Endothelial cell of umbilical vein (primary cell): ENCODE measurements around the gene SMIM24. TPM values are rescaled to one million over a fixed set of nuclear protein-coding genes. Genes with fewer than 3 reads are reported as not detected.

Experiments used
- BruUV-seq: library from RNA; stranded (reverse); fragments of 400-500 nt; replicated peaks from 2 replicates; lab custom pipeline; 2021; lab: Mats Ljungman, UMichigan
- CTCF ChIA-PET: fragments of 300-600, 350-600 bp; sonication (Branson Sonifier 250); formaldehyde crosslinking; loops from one replicate; lab custom pipeline; 2021; ENCODE audit warnings: antibody characterized with exemption, inconsistent platforms; lab: Charles Lee
- POLR2A ChIA-PET: fragments of 300-600, 350-600 bp; sonication (Branson Sonifier 250); formaldehyde crosslinking; loops from one replicate; lab custom pipeline; 2021; ENCODE audit warnings: antibody characterized with exemption, inconsistent platforms; lab: Charles Lee
- DNase-seq: peaks from one replicate; pipeline ENCODE4 v3.0.0-alpha.2; 2011; ENCODE audit warnings: low read depth, low spot score
- FAIRE-seq: peaks from 2 replicates; lab custom pipeline; 2011; peaks lifted over from hg19 to GRCh38; lab: Jason Lieb, UNC
- H2AFZ ChIP-seq: 2 replicates; pipeline ENCODE4 v1.6.0; 2012; ENCODE audit warnings: low read depth, low read length, control low read depth, inconsistent platforms
- H3K27ac ChIP-seq: 2 replicates; pipeline ENCODE4 v1.5.1; 2011; ENCODE audit warnings: low read depth, mild to moderate bottlenecking, control low read depth, low read length, moderate library complexity; ENCODE audit not compliant: insufficient read depth
- H3K27me3 ChIP-seq, 2 experiments: 2 replicates each; pipeline versions ENCODE4 v1.6.0 to v1.6.1; 2011; ENCODE audit warnings: low read length in 2 of 2, mixed read lengths in 1 of 2; ENCODE audit not compliant: control insufficient read depth in 2 of 2, insufficient read depth in 2 of 2
- H3K36me3 ChIP-seq, 2 experiments: 2 replicates in 1 of 2; 3 replicates in 1 of 2; pipeline ENCODE4 v1.5.1; 2011; ENCODE audit warnings: low read length in 2 of 2, mild to moderate bottlenecking in 1 of 2, moderate library complexity in 1 of 2; ENCODE audit not compliant: control insufficient read depth in 2 of 2, insufficient read depth in 2 of 2; ENCODE audit errors: extremely low read depth in 1 of 2
- H3K4me1 ChIP-seq: 3 replicates; pipeline ENCODE4 v1.5.1; 2011; ENCODE audit warnings: mild to moderate bottlenecking, low read length; ENCODE audit not compliant: control insufficient read depth, insufficient read depth; ENCODE audit errors: extremely low read depth
- H3K4me2 ChIP-seq: 2 replicates; pipeline ENCODE4 v1.6.1; 2011; ENCODE audit warnings: low read length, control low read depth, mixed read lengths; ENCODE audit not compliant: insufficient read depth
- H3K4me3 ChIP-seq, 3 experiments: fragments of 200-600 bp in 1 of 3; sonication (generic), shearing (Covaris generic) in 1 of 3; replicated peaks in 1 of 3; 2 replicates each; pipeline ENCODE4 v1.5.1; 2011 to 2016; ENCODE audit warnings: control low read depth in 3 of 3, low read length in 3 of 3, mild to moderate bottlenecking in 2 of 3, inconsistent platforms in 1 of 3, low read depth in 1 of 3, moderate library complexity in 1 of 3; ENCODE audit not compliant: insufficient read depth in 1 of 3
- H3K79me2 ChIP-seq: 2 replicates; pipeline ENCODE4 v1.6.0; 2012; ENCODE audit warnings: low read length, inconsistent platforms; ENCODE audit not compliant: control insufficient read depth, insufficient read depth
- H3K9ac ChIP-seq: replicated peaks from 2 replicates; pipeline ENCODE3; 2011; ENCODE audit warnings: low read length, control low read depth; ENCODE audit not compliant: insufficient read depth; ENCODE audit errors: extremely low read depth
- H3K9me1 ChIP-seq: replicated peaks from 3 replicates; pipeline ENCODE4 v1.6.0; 2011; ENCODE audit warnings: mild to moderate bottlenecking, low read length; ENCODE audit not compliant: control insufficient read depth, insufficient read depth; ENCODE audit errors: extremely low read depth
- H3K9me3 ChIP-seq: replicated peaks from 2 replicates; pipeline ENCODE4 v1.5.1; 2012; ENCODE audit warnings: low read length, inconsistent platforms; ENCODE audit not compliant: control insufficient read depth, insufficient read depth
- H4K20me1 ChIP-seq: replicated peaks from 2 replicates; pipeline ENCODE3; 2011; ENCODE audit warnings: mild to moderate bottlenecking, low read length; ENCODE audit not compliant: control insufficient read depth, insufficient read depth; ENCODE audit errors: extremely low read depth
- EZH2 ChIP-seq: IDR thresholded peaks from 2 replicates; pipeline ENCODE4 v1.6.1; 2012; ENCODE audit warnings: borderline replicate concordance, low read depth, mild to moderate bottlenecking, moderate library complexity, low read length, inconsistent platforms; ENCODE audit not compliant: severe bottlenecking
- FOS ChIP-seq: IDR thresholded peaks from 2 replicates; pipeline ENCODE4 v1.6.1; 2011; ENCODE audit warnings: mild to moderate bottlenecking, low read length, moderate library complexity, borderline replicate concordance; ENCODE audit not compliant: insufficient read depth
- GATA2 ChIP-seq: IDR thresholded peaks from 2 replicates; pipeline ENCODE4 v1.7.0; 2011; ENCODE audit warnings: low read depth, mild to moderate bottlenecking, moderate library complexity, mixed read lengths, low read length; ENCODE audit not compliant: insufficient read length, insufficient read depth
- JUN ChIP-seq: IDR thresholded peaks from 2 replicates; pipeline ENCODE4 v1.6.1; 2011; ENCODE audit warnings: borderline replicate concordance, low read depth; ENCODE audit not compliant: insufficient read length, insufficient read depth
- MYC ChIP-seq: IDR thresholded peaks from one replicate; pipeline ENCODE4 v1.6.1; 2011; ENCODE audit warnings: mild to moderate bottlenecking, low read depth, low read length
- POLR2A ChIP-seq: IDR thresholded peaks from 2 replicates; pipeline ENCODE4 v1.6.1; 2012; ENCODE audit warnings: low read depth, mild to moderate bottlenecking, control low read depth, low read length
- POLR2AphosphoS5 ChIP-seq: IDR thresholded peaks from 2 replicates; pipeline ENCODE4 v1.6.1; 2012; ENCODE audit warnings: low read depth, mild to moderate bottlenecking, control low read depth, low read length, moderate library complexity; ENCODE audit not compliant: insufficient read depth
- dilution Hi-C: fragments of 300-500 bp; cut with MboI; formaldehyde crosslinking; loops from one replicate; pipeline ENCODE4 v1.15.0; 2019; ENCODE audit warnings: low sequenced_read_pairs; ENCODE audit not compliant: extremely low pct_ligation_motif_present
- intact Hi-C: fragments of 100-400 bp; cut with micrococcal nuclease; formaldehyde crosslinking; loops from one replicate; pipeline ENCODE4 v1.10.0; 2022
- polyA plus RNA-seq, 4 experiments: library from polyadenylated mRNA; depleted of rRNA in 3 of 4; stranded (reverse) in 3 of 4; unstranded in 1 of 4; fragments of >200 nt; gene quantifications; 2 replicates each; pipeline versions ENCODE4 v1.2.1 to v1.2.3, GENCODE V29; 2011 to 2012; ENCODE audit warnings: missing spikeins in 1 of 4
- total RNA-seq: library from RNA; stranded (reverse); gene quantifications from 2 replicates; pipeline ENCODE4 v1.2.3, GENCODE V29; 2021
- TF ChIP-seq, protein P1 (sequence below): IDR thresholded peaks from 2 replicates; pipeline ENCODE4 v1.6.1; 2011; ENCODE audit not compliant: insufficient read depth, insufficient read length
- TF ChIP-seq, protein P2 (sequence below), 2 donors: IDR thresholded peaks; 1 replicate in 1 of 2; 2 replicates in 1 of 2; pipeline ENCODE4 v1.5.1; 2011; ENCODE audit warnings: low read length in 2 of 2, mild to moderate bottlenecking in 2 of 2, moderate library complexity in 2 of 2, control low read depth in 1 of 2, inconsistent platforms in 1 of 2, low read depth in 1 of 2; ENCODE audit not compliant: insufficient read depth in 1 of 2; ENCODE audit errors: extremely low read depth in 1 of 2

The SMIM24 gene
- total and polyA plus RNA-seq, 2 donors (not counting 3 experiments of a cell fraction or from before 2014, with no cell fraction given): not detected

DNA sequence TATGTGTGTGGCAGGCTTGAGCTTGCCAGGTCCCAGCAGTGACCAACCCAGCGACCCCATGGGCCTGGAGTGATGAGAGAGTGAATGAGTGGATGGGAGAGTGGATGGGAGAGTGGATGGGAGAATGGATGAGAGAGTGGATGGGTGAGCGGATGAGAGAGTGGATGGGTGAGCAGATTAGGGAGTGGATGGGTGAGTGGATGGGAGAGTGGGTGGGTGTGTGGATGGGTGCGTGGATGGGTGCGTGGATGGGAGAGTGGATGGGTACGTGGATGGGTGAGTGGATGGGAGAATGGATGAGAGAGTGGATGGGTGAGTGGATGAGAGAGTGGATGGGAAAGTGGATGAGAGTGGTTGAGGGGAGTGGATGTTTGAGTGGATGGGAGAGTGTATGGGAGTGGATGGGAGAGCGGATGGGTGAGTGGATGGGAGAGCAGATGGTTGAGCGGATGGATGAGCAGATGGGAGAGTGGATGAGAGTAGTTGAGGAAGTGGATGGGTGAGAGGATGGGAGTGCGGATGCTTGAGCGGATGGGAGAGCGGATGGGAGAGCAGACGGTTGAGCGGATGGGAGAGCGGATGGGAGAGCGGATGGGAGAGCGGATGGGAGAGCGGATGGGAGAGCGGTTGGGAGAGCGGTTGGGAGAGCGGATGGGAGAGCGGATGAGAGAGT lies 48.4 kb upstream of the SMIM24 start:
- BruUV-seq: no TSS peak

More for the DNA sequence above, 48.4 kb upstream of the SMIM24 start:
- H3K9me1 ChIP-seq: no peaks in the 10 kb centered on the region
- dilution Hi-C loops: no loop called here
- no peaks in the 10 kb centered on the region for H3K27me3 ChIP-seq
- no peak for FAIRE-seq
- no peaks in the 10 kb centered on the region for H3K9me3 ChIP-seq
- H4K20me1 ChIP-seq: no peaks in the 10 kb centered on the region
- H3K4me1 ChIP-seq: no peaks in the 10 kb centered on the region
- POLR2A ChIA-PET: no interaction called here
- H3K9ac ChIP-seq: no peak overlapping the region
- CTCF ChIA-PET: interaction anchor here (0.9 kb wide), 1 partner anchor 16 kb away, joined by 3 read pairs; no protein-coding TSS in a partner anchor
- H3K4me2 ChIP-seq: no peak overlapping the region
- intact Hi-C loops: no loop called here
- no peak for DNase-seq
- H3K79me2 ChIP-seq: no peaks in the 10 kb centered on the region
- peaks cover 9 to 61% of the 10 kb centered on the region in 2 experiments for H3K36me3 ChIP-seq
- no peak overlapping the region for H3K27ac ChIP-seq
- H2AFZ ChIP-seq: no peak overlapping the region
- TF ChIP-seq MYC: no peak
- TF ChIP-seq, protein P1, sequence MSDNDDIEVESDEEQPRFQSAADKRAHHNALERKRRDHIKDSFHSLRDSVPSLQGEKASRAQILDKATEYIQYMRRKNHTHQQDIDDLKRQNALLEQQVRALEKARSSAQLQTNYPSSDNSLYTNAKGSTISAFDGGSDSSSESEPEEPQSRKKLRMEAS: no peak
- no peak for TF ChIP-seq POLR2AphosphoS5
- TF ChIP-seq EZH2: no peak
- TF ChIP-seq, protein P2, sequence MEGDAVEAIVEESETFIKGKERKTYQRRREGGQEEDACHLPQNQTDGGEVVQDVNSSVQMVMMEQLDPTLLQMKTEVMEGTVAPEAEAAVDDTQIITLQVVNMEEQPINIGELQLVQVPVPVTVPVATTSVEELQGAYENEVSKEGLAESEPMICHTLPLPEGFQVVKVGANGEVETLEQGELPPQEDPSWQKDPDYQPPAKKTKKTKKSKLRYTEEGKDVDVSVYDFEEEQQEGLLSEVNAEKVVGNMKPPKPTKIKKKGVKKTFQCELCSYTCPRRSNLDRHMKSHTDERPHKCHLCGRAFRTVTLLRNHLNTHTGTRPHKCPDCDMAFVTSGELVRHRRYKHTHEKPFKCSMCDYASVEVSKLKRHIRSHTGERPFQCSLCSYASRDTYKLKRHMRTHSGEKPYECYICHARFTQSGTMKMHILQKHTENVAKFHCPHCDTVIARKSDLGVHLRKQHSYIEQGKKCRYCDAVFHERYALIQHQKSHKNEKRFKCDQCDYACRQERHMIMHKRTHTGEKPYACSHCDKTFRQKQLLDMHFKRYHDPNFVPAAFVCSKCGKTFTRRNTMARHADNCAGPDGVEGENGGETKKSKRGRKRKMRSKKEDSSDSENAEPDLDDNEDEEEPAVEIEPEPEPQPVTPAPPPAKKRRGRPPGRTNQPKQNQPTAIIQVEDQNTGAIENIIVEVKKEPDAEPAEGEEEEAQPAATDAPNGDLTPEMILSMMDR (IDR thresholded peaks at IDR 0.05; ENCODE audit: extremely low read depth in 1 of 2, insufficient read depth in 1 of 2, low read depth in 1 of 2, low read length in 2 of 2): no peak
- no peak for TF ChIP-seq JUN
- TF ChIP-seq FOS: no peak
- TF ChIP-seq GATA2: no peak
- TF ChIP-seq POLR2A: no peak
- H3K4me3 ChIP-seq: no peak overlapping the region
